Testis (tissue), 2 donors: ENCODE measurements around the gene DTHD1.

Experiments used
- CTCF ChIP-seq, 3 experiments: fragments of 450-650 bp in 2 of 3; fragments of 200-600 bp in 1 of 3; sonication (generic) in 1 of 3; IDR thresholded peaks; one replicate each; pipeline ENCODE4 v1.5.1; 2016 to 2019; ENCODE audit warnings: antibody characterized with exemption in 3 of 3, mild to moderate bottlenecking in 2 of 3, moderate library complexity in 1 of 3
- POLR2A ChIP-seq: fragments of 450-650 bp; IDR thresholded peaks from one replicate; pipeline ENCODE4 v1.6.1; 2017; ENCODE audit warnings: antibody characterized with exemption, mild to moderate bottlenecking, moderate library complexity

- TF ChIP-seq CTCF (IDR thresholded peaks at IDR 0.05) (no peak), POLR2A (no peak)
Observed at GRCh38 chr4:36288731-36289426, 7.5 kb downstream of the DTHD1 start.
